DMS153 treated with DMSO at 0.1 percent for 48 hours (cell line): ENCODE results near the gene RAI2.

ENCODE experiments used
- DNase-seq: peaks from one replicate; lab custom pipeline; 2025; ENCODE audit not compliant: unreplicated experiment; lab: John Stamatoyannopoulos, UW

Gene RAI2

GRCh38 chrX:17830211-17830610 is 30.9 kb downstream of the RAI2 start:
- no peak for DNase-seq

- no peak for DNase-seq
Measured at GRCh38 chrX:17829566-17829965, 31.5 kb downstream of the RAI2 start.

GRCh38 chrX:17828171-17828570 is 32.9 kb downstream of the RAI2 start:
- DNase-seq, result no peak

GRCh38 chrX:17826609-17827496 is 34.2 kb downstream of the RAI2 start:
- no peak for DNase-seq

GRCh38 chrX:17824980-17825379 is 36.1 kb downstream of the RAI2 start:
- DNase-seq, result no peak

- DNase-seq, result no peak
Measured at GRCh38 chrX:17822351-17822750, 38.7 kb downstream of the RAI2 start.

- no peak for DNase-seq
Measured at GRCh38 chrX:17820100-17820499, 41.0 kb downstream of the RAI2 start.

GRCh38 chrX:17818726-17819125 is 42.4 kb downstream of the RAI2 start:
- DNase-seq, result no peak

- DNase-seq, result no peak
Measured at GRCh38 chrX:17817251-17817650, 43.8 kb downstream of the RAI2 start.

- no peak for DNase-seq
Measured at GRCh38 chrX:17814557-17814956, 46.5 kb downstream of the RAI2 start.

- DNase-seq, result no peak
Measured at GRCh38 chrX:17814059-17814458, 47.0 kb downstream of the RAI2 start.

- DNase-seq, result no peak
Measured at GRCh38 chrX:17813277-17813676, 47.8 kb downstream of the RAI2 start.

- no peak for DNase-seq
Measured at GRCh38 chrX:17812763-17813162, 48.3 kb downstream of the RAI2 start.

- DNase-seq, result no peak
Measured at GRCh38 chrX:17809984-17810383, 51.1 kb downstream of the RAI2 start.

GRCh38 chrX:17809273-17809672 is 51.8 kb downstream of the RAI2 start:
- DNase-seq, result no peak

GRCh38 chrX:17805120-17805519 is 56.0 kb downstream of the RAI2 start:
- DNase-seq, result no peak

GRCh38 chrX:17803449-17803848 is 57.6 kb downstream of the RAI2 start:
- DNase-seq, result no peak

GRCh38 chrX:17802756-17803155 is 58.3 kb downstream of the RAI2 start:
- DNase-seq, result no peak

GRCh38 chrX:17801431-17801830 is 59.7 kb downstream of the RAI2 start:
- no peak for DNase-seq

GRCh38 chrX:17798921-17799320 is 62.2 kb downstream of the RAI2 start:
- no peak for DNase-seq

GRCh38 chrX:17792826-17793225 is 68.3 kb downstream of the RAI2 start:
- DNase-seq, result no peak

- no peak for DNase-seq
Measured at GRCh38 chrX:17788956-17789562, 72.0 kb downstream of the RAI2 start.

GRCh38 chrX:17788439-17788838 is 72.7 kb downstream of the RAI2 start:
- DNase-seq, result peak; percentile 5
